Activated effector memory CD4-positive, alpha-beta T cell treated with anti-CD3 and anti-CD28 coated beads, Interleukin-2, amount 50 U/mL, for 16 hours (primary cell): ENCODE results near the gene ABCC6.
"Not testable (repeated sequence)": the region's sequence is repeated elsewhere in the genome, so short reads cannot be mapped to it uniquely, and the experiment has no call there.

Experiments
- DNase-seq: peaks from one replicate; pipeline ENCODE4 v3.0.0-alpha.2; 2020

The ABCC6 gene

DNA sequence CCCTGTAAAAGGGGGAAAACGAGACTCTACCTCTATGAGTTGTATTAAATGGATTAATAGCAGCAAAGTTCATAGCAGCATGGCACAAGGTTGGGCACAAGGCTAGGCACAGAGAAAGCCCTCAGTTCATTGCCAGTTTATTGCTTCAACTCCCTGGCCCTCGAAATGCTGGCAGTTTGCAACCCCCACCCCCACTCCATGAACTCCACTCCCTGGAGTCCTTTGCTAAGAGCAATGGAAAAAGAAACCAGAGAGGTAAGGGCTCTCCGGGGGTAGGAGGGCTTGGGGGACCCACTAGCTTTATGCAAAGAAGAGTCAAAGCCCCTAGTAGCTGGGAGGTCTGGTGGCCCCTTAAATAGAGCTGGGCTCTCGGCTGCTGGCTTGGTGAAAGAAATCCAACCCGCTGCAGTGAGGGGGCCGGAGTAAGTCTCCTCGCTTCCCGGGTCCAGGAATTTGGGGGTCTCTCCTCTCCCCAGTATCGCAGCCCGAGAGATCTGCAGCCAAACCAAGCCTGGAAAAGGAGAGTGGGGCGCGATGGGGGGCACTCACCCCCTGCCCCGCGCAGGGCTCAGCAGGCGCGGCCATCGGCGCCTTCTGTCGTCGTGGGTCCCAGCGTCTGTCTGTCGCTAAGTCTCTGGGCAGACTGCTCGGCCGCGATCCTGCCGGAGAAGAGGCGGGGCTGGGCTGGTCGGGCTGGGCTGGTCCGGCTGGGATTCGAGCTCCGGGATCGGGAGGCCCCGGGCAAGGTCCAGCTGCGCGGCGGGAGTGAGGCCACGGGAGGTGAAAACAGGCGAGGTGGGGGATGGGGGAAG lies at the start of gene ABCC6:
ABCC6 (minus strand) TSS at position 645 of the 812 bp plus-strand sequence; CDS start at position 585, 60 bp downstream.
- DNase-seq, result not testable (repeated sequence)

DNA sequence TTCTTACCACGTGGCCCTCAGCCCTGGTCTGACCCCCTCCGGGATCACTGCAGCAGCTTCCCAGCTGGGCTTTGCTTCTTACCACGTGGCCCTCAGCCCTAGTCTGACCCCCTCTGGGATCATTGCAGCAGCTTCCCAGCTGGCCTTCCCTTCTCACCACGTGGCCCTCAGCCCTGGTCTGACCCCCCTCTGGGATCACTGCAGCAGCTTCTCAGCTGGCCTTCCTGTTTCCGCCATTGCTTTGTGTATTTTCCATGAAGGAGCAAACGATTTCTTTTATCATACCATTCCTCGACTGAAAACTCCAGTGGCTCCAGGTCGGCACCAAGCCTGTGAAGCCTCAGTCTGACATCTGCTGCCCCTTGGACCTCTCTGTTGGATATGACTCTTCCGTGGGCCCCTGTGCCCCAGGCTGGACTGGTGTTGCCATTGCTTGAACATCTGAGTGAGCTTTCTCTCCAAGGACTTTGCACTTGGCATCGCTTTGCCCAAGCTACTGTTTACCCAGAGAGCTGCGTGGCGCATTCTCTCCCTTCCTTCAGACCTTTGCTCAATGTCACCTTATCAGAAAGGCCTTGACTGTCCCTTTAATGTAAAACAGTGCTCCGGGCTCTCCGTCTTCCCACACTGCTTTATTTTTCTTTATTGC lies 49.4 kb upstream of the ABCC6 start:
- DNase-seq, result not testable (repeated sequence)

DNA sequence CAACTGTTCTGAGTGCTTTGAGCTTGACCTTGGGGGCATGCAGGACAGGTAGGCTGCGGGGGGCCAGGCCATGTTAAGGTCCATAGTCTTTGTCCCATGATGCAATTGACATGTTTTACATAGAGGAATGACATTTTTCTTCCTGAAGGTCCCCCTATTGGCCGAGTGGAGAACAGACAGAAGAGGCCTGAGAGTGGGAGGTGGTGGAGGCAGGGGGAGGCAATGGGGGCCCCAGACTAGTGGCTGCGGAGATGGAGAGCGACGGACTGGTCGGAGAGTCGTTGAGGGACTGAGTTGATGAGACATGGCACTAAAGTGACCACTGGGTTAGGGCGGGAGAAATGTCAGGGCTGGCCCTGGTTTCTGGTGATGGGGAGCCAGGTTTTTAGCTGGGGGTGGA lies 48.4 kb upstream of the ABCC6 start:
- not testable (repeated sequence) for DNase-seq

DNA sequence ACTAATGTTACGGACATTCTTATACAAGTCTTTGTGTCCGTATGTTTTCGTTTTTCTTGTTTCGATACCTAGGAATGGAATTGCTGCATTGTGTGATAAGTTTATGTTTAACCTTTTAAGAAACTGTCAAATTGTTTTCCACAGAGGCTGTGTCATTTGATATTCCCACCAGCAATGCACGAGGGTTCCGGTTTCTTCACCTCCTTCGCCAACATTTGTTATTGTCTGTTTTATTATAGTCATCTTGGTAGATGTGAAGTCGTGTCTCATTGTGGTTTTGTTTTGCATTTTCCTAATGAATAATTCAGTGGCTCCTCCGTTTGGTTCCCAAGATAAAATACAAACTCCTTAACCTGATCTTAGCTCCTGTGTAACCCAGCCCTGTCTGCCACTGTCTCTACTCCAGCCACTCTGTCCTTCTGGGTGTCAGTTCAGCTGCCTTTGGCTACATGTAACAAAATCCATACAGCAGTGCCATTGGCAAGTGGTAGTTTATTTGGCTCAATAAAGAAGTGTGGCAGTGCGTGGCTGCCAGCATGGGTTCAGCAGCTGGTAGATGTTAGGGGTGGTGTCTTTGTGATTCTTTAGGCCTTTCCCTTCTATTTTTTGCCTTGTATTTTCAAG lies 45.0 kb upstream of the ABCC6 start:
- DNase-seq, result not testable (repeated sequence)

DNA sequence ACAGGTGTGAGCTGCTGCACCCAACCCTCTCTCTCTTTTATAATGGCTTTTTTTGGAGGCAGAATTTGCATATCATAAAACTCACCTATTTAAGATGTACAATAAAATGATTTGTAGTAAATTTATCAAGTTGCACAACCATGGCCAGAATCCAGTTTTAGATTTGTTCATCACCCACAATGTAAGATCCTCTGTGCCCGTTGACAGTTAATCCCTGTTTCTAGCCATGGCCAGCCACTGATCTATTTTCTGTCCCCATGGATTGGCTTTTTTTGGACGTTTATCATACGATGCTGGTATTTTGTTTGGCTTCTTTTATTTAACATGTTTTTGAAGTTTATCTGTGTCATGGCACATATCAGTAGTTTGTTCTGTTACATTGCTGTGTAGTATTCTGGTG lies 44.4 kb upstream of the ABCC6 start:
- not testable (repeated sequence) for DNase-seq

DNA sequence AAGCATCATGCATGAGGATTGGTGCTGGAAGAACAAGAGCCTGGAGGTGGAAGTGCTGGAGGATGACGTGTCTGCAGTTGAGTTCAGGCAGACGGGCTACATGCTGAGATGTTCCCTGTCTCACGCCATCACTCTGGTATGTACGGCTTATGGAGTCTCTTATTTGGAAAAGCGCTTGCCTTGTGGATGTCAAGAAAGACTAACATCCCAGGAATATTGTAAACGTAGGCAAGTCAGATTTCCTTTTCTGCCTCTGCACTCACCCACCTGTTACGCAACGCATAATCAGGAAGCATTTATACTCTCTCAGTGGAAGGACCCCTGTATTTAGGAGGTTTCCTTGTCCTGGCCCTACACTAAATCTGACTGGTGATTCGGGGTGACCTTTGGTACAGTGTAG lies 41.8 kb upstream of the ABCC6 start:
- DNase-seq, result not testable (repeated sequence)

DNA sequence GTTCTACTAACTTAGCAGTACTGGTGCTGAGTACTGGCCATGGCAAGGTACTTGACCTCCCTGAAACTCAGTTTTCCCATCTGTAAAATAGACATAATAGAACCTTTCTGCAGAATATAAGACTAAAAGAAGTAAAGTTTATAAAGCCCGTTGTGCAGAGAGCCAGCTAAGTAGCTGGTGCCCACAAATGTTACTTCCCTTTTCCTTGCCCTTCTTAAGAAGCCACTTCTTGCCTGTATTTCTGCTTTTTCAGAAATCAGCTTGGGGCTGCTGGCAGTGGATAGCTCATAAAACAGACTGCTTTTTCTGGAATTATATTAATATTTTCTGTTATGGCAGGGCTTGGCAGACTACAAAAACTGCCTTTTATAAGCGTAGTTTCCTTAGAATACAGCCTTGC lies 40.7 kb upstream of the ABCC6 start:
- DNase-seq, result not testable (repeated sequence)

DNA sequence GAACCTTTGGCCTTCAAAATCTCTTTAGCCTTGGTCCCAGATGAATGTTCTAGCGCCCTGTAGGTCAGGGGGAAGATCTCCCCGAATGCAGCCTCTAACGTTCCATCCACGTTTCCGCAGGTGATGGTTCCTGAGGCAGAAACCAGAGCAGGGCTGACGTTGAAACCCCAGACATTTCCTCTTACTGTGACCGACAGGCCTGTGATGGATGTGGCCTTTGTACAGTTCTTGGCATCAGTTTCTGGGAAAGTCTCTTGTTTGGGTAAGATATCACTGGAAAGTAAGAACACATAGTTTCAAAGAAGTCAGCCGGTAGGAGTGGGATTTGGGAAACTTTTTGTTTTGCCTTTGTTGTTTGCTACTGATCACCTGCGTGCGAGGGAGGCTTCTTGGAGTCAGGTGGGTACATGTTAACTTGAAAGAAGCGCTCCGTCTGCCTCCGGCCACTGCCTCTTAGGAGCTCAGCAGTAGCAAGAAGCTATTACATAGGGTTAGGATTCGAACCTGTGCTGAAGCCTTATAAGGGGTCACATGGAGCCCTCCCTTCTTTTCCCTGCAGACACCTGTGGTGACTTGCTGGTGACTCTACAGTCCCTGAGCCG lies 39.8 kb upstream of the ABCC6 start:
- DNase-seq, result not testable (repeated sequence)

DNA sequence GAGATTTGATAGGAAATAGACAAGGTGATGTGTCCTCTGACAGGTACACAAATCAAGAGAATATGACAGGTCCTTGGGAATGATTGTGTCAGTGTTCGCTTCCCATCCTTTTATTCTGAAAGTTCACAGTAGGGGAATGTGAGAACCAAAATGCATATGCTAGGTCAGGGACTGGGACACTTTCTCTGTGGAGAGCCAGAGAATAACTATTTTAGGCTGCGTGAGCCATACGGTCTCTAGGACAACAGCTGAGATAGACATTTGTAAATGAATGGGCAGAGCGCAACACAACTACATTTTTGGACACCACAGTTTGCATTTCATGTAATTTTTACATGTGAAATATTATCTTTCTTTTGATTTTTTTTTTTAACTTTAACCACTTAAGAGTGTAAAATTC lies 36.7 kb upstream of the ABCC6 start:
- DNase-seq, result not testable (repeated sequence)

DNA sequence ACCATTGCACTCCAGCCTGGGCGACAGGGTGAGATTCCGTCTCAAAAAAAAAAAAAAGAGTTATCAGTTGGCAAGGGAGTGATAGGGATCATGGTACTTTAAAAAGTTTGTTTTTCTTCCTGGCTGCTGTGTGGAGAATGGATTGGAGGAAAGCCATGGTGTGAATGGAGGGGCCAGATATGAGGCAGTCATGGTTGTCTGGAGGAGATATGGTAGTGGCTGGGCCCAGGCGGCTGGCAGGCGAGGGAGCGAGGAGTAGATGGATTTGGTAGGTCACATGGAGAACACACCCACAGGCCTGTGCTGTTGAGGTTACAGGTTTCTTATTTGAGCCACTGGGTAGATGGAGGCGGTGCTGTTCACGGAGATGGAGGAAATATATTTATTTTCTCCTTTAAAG lies 35.5 kb upstream of the ABCC6 start:
- DNase-seq, result not testable (repeated sequence)

DNA sequence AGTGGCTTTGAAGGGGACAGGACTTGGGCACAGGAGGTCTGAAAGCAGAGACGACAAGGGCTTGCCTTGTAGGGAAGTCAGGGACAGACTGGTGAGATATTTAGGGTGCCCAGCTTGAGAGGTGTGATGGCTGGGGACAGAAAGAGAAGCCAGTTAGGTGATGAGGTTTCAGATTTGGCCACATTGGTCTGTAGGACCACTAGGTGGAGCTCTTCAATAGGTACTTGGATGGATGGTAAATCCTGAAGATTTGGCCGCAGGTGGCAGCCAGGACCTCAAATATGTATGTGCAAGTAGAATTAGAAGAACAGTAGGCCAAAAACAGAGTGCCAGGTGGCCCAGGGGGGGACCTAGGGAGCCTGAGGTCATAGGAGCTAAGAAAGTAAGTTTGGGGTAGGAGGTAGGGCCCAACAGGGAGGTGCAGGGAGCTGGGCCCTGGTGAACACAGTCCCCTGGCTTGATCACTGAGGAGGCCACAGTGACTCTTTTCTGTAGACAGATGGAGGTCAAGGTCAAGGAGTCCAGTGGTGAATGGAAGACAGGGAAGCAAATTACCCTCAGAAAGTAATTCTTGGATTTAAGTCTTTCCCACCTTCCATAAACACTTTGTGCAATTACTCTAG lies 34.1 kb upstream of the ABCC6 start:
- DNase-seq, result not testable (repeated sequence)

DNA sequence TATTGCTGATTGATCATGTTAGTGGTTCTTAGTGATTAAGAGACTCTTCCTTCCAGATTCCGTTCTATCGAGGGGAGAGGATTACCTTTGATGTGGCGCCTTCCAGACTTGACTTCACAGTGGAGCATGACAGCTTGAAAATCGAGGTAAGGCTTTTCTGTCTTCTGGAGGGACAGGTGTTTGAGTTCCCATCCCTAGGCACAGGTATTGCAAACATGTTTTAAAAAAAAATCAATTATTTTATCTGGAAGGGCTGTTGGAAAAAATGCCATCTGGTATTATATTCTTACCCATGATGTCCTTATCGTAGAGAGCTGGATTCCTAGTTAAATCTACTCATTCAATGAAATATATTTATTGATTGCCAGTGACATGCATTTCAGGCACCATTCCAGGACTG lies 29.1 kb upstream of the ABCC6 start:
- not testable (repeated sequence) for DNase-seq

DNA sequence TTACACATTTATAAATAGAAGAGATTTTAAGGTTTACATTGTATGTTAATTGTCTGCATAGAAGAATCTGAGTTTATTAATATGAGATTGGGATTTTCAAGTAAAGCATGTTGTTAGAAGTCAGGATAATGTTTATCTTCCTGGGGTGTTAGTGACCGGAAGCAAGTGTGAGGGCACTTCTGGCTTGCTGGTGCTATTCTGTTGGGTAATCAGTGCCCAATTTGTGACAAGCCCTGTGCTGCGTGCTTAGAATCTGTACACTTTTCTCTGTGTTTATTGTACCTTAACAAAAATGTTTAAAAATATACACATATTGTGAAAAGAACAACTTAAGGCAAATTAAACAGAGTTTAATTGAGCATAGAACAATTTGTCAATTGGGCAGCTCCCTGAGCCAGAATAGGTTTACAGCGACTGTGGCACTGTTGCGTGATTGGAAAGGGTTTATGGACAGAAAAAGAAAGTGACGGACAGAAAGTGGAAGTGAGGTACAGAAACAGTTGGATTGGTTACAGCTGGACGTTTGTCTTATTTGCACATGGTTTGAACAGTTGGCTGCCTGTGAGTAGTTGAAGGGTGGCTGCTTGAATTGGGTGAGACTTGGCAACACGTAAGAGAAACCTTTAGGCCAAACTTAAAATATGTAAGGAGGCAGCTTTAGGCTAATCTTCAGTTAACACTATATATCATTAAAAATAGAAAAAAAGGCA lies 26.5 kb upstream of the ABCC6 start:
- DNase-seq, result not testable (repeated sequence)

DNA sequence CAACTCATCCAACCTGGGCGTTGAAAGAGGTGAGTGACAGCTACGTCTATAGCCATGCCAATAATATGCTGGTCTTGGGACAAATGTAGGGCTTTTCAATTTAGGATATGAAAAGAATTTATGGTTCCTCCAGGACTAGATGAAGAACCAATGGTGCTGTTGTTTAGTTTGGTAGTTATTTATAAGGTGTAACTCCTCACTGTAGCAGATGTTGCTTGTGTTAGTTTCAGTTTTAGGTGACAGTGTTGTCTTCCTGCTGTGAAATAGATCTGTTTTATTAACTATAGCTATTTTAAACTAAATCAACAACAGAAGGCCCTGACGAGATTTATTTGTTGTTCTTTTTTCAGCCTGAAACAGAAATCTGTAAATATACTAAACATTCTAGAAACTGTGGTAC lies 24.1 kb upstream of the ABCC6 start:
- not testable (repeated sequence) for DNase-seq

DNA sequence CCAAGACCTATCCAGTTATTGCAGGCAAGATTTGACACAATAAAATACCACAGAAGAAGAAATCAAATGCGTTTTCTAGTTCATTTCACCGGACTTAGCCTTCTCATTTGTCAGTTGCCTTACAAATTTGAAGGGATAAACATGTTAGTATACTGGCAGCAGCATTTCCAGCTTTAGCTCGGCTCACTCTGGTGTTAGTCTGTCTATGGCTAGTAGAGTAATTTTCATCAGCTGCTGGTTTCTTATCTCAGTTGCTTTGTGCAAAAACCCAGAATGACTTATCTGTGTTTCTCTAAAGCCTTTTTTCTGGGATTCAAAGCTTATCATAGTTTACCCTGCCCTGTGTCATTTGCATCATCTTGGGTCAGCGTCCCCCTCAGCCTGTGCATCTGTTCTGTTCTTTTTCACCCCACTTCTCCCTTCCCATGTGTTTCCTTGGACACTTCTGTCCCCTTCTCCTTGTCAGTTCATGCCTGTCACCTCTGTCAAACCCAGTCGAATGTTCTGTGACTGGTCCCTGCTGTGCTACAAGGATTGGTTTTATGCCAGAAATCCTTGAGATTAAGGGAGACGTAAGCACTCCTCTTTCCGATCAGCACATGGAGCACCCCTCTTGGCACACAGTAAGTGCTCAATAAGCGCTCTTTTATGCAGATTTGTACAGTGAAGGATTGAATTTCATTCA lies 23.4 kb upstream of the ABCC6 start:
- DNase-seq, result not testable (repeated sequence)

DNA sequence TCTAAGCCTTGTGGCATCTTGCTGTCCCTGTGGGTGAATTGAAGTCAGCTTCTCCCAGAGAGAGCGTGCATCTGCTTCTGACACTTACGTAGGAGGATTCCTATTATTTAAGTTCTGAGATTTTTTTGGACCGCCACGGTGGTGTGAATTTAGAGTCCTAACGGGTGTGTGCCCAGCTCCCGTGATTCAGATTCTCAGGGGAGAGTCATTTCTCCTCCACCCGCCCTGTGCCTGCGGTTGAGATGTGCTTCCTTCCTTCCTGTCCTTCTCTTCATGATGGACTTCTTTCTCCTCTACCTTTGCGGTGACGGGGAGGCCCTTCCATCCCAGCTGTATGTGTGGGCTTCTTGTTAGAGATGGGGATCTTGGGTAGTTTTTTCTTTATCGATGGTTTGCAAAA lies 20.6 kb upstream of the ABCC6 start:
- not testable (repeated sequence) for DNase-seq

DNA sequence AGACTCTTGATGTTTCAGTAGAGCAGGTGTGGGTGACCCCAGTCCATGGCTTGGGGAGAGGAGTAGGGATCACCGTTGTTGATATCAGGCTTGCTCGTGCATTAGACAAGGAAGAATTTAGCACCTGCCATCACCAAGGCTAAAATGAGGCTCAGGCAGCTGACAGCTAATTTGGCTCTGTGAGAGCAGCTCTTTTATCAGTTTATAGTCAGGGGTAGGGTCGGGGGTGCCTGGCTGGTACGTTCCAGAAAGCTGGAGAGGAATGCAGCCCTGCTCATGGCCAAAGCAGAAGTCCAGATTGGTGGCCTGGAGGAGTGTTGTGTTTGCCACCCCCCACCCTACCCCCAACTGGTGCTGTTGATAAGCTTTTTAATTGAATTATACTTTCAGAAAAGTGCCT lies 17.4 kb upstream of the ABCC6 start:
- DNase-seq, result not testable (repeated sequence)

DNA sequence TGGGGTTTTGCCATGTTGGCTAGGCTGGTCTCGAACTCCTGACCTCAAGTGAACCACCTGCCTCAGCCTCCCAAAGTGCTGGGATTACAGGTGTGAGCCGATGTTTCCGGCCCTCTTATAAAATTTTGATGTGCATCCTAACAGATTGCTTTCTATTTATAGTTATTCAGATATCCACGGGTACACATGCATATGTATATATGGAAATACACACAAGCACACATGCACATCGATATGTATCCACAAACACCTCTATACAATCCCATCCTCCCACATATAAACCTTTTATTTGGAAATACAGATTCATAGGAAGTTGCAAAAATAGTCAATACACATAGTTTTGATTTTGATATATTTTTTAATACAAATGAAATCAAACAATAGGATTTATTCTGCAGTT lies 14.4 kb upstream of the ABCC6 start:
- DNase-seq, result not testable (repeated sequence)

DNA sequence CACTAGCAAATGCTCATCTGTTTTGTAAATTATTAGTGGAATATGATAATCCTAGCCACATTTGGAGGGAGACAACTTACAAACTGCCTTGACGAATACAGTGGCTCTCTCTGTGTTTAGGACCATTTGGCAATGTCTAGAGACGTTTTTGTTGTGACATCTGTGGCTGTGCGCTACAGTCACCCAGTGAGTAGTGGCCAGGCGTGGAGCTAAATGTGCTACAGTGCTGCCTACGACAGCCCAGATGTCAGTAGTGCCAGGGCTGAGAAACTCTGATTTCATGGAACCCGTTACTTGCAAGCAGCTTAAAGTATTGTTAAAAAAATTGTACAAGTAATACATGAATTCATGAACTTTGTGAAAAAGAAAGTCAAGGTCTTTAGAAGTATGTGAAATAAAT lies 13.8 kb upstream of the ABCC6 start:
- DNase-seq, result not testable (repeated sequence)

DNA sequence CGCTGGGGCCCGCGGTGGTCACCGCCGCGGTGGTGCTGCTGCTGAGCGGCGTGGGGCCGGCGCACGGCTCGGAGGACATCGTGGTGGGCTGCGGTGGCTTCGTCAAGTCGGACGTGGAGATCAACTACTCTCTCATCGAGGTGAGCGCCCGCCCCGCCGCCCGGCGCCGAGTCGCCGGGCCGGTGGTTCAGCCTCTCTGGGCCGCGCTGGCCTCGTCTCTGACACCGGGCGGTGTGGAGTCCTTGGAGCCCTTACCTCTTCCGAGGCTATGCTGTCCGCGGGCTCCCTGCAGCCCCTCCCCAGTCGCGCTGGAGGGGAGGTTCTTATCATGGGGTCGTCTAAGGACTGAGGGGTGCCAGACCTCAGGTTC lies 9.4 kb upstream of the ABCC6 start:
- DNase-seq, result not testable (repeated sequence)

DNA sequence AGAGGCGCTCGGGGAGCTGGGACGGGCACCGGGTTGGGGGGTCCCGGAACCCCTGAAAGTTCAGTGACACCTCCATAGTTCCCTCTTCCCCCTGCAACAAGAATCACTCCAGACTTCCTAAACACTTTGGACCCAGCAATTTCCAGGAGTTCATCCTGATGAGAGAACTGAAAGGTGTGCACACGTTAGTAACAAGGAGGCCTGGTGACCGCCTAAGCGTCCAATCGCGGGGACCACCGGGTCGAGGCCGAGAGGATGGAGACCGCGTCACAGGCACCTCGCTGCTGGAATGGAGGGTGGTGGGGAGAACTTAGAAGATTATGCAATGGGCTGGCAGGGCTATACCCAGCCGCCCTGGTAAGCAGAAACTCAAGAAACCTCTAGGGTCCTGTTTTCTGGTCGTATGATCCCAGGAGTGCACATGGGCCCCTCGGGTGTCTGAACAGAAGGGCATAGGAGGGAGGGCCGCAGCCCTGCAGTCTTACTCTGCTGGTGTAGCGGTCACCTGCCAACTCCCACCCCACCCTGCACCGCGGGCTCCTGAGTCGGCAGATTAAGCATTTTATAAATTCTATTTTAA lies 458 bp upstream of the ABCC6 start:
- DNase-seq, result not testable (repeated sequence)
